HL-60 (cell line): ENCODE measurements around the gene HERC4.
"Not testable (repeated sequence)": the region's sequence is repeated elsewhere in the genome, so short reads cannot be mapped to it uniquely, and the experiment has no call there.

Source experiments
- DNase-seq, 2 experiments: peaks; one replicate each; pipeline ENCODE4 v3.0.0-alpha.2; 2010 to 2020; ENCODE audit warnings: low read depth in 1 of 2, low spot score in 1 of 2
- H3K27ac ChIP-seq: fragments of 250-450 bp; sonication (Bioruptor Pico); replicated peaks from 2 replicates; pipeline ENCODE4 v1.5.1; 2020; ENCODE audit warnings: mild to moderate bottlenecking, moderate library complexity
- H3K27me3 ChIP-seq: fragments of 250-450 bp; sonication (Bioruptor Pico); 2 replicates; pipeline ENCODE4 v1.5.1; 2021; ENCODE audit warnings: mild to moderate bottlenecking, moderate library complexity; ENCODE audit not compliant: insufficient read depth, poor library complexity, severe bottlenecking
- H3K4me3 ChIP-seq: replicated peaks from 2 replicates; pipeline ENCODE4 v1.5.1; 2011; ENCODE audit warnings: mild to moderate bottlenecking, control low read depth, low read length; ENCODE audit not compliant: insufficient read depth
- GABPA ChIP-seq: IDR thresholded peaks from 2 replicates; pipeline ENCODE4 v1.6.1; 2012; ENCODE audit warnings: low read depth
- POLR2AphosphoS5 ChIP-seq: IDR thresholded peaks from 2 replicates; pipeline ENCODE4 v1.6.1; 2012; ENCODE audit warnings: low read depth
- SPI1 ChIP-seq: IDR thresholded peaks from 2 replicates; pipeline ENCODE4 v1.6.1; 2012; ENCODE audit warnings: low read depth, mild to moderate bottlenecking, borderline replicate concordance
- TF ChIP-seq, protein P1 (sequence below): IDR thresholded peaks from one replicate; pipeline ENCODE4 v1.5.1; 2011; ENCODE audit warnings: low read length, control low read depth, inconsistent platforms; ENCODE audit not compliant: insufficient read depth
- TF ChIP-seq, protein P2 (sequence below): IDR thresholded peaks from 2 replicates; pipeline ENCODE4 v1.6.1; 2012; ENCODE audit warnings: low read depth; ENCODE audit not compliant: insufficient replicate concordance

HERC4 gene

DNA sequence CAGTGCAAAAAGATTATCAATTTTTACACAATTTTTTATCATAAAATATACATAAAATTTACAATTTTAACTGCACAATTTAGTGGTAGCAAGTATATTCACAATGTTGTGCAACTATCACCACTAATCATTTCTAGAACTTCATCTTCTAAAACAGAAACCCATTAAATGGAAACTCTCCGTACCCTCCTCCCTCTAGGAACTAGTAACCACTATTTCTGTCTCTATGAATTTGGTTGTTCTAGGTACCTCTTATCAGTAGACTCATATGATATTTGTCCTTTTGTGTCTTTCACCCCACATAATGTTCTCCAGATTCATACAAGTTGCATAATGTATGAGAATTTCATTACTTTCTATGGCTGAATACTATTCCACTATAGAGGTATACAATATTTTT, 73.5 kb downstream of the HERC4 start:
- Histone ChIP-seq H3K27me3 (no peaks in the 10 kb centered on the region), H3K27ac (no peak overlapping the region), H3K4me3 (no peak overlapping the region)
- no peak for DNase-seq
- no peak for TF ChIP-seq POLR2AphosphoS5
- TF ChIP-seq, protein P1, sequence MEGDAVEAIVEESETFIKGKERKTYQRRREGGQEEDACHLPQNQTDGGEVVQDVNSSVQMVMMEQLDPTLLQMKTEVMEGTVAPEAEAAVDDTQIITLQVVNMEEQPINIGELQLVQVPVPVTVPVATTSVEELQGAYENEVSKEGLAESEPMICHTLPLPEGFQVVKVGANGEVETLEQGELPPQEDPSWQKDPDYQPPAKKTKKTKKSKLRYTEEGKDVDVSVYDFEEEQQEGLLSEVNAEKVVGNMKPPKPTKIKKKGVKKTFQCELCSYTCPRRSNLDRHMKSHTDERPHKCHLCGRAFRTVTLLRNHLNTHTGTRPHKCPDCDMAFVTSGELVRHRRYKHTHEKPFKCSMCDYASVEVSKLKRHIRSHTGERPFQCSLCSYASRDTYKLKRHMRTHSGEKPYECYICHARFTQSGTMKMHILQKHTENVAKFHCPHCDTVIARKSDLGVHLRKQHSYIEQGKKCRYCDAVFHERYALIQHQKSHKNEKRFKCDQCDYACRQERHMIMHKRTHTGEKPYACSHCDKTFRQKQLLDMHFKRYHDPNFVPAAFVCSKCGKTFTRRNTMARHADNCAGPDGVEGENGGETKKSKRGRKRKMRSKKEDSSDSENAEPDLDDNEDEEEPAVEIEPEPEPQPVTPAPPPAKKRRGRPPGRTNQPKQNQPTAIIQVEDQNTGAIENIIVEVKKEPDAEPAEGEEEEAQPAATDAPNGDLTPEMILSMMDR = no peak
- TF ChIP-seq, protein P2, sequence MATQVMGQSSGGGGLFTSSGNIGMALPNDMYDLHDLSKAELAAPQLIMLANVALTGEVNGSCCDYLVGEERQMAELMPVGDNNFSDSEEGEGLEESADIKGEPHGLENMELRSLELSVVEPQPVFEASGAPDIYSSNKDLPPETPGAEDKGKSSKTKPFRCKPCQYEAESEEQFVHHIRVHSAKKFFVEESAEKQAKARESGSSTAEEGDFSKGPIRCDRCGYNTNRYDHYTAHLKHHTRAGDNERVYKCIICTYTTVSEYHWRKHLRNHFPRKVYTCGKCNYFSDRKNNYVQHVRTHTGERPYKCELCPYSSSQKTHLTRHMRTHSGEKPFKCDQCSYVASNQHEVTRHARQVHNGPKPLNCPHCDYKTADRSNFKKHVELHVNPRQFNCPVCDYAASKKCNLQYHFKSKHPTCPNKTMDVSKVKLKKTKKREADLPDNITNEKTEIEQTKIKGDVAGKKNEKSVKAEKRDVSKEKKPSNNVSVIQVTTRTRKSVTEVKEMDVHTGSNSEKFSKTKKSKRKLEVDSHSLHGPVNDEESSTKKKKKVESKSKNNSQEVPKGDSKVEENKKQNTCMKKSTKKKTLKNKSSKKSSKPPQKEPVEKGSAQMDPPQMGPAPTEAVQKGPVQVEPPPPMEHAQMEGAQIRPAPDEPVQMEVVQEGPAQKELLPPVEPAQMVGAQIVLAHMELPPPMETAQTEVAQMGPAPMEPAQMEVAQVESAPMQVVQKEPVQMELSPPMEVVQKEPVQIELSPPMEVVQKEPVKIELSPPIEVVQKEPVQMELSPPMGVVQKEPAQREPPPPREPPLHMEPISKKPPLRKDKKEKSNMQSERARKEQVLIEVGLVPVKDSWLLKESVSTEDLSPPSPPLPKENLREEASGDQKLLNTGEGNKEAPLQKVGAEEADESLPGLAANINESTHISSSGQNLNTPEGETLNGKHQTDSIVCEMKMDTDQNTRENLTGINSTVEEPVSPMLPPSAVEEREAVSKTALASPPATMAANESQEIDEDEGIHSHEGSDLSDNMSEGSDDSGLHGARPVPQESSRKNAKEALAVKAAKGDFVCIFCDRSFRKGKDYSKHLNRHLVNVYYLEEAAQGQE = no peak
- TF ChIP-seq SPI1 = no peak
- TF ChIP-seq GABPA = no peak

- DNase-seq = no peak
- TF ChIP-seq, protein P2 = no peak
- TF ChIP-seq GABPA (no peak), POLR2AphosphoS5 (no peak), SPI1 (no peak)
- TF ChIP-seq, protein P1 = no peak
- no peak overlapping the region for H3K4me3 ChIP-seq
Observed at GRCh38 chr10:68001000-68001399, 74.1 kb downstream of the HERC4 start.

DNA sequence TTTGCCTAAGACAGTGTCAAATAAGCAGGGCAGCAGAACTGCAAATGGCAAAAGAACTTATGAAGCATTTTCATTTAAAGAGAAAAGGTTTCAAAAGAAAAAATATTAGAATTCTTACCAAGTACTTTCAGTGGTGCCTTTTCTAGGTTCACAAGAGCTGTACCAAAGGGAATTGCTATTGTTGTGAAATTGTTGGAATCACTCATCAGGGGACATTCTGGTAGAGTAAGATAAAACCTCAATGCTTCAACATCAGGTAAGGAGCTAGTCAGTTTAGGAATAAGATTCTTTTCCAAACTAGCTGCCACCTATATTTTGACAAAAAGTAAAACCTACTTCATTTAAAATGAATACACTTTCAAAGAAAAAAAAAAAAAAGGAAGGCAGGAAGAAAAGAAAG, 85.0 kb downstream of the HERC4 start:
- Histone ChIP-seq H3K27ac (no peak overlapping the region), H3K27me3 (no peaks in the 10 kb centered on the region), H3K4me3 (no peak overlapping the region)
- TF ChIP-seq SPI1 (no peak), GABPA (no peak)
- TF ChIP-seq, protein P1 = no peak
- DNase-seq = no peak

More at GRCh38 chr10:68001000-68001399, 74.1 kb downstream of the HERC4 start:
- no peaks in the 10 kb centered on the region for H3K27me3 ChIP-seq
- H3K27ac ChIP-seq = no peak overlapping the region

GRCh38 chr10:67988606-67989005, 86.5 kb downstream of the HERC4 start:
- Histone ChIP-seq H3K4me3 (no peak overlapping the region), H3K27ac (no peak overlapping the region), H3K27me3 (no peaks in the 10 kb centered on the region)
- TF ChIP-seq, protein P1 = no peak
- TF ChIP-seq POLR2AphosphoS5 (no peak), SPI1 (no peak), GABPA (no peak)
- TF ChIP-seq, protein P2 = no peak
- DNase-seq = no peak

DNA sequence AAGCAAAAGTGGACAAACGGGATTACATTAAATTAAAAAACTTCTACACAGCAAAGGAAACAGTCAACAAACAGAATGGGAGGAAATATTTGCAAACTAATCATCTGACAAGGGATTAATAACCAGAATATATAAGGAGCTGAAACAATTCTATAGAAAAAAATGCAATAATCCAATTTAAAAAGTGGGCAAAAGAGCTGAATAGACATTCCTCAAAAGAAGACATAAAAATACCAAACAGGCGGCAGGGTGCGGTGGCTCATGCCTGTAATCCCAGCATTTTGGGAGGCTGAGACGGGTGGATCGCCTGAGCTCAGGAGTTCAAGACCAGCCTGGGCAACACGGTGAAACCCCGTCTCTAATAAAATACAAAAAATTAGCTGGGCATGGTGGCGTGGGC, 92.5 kb downstream of the HERC4 start:
- H3K27ac ChIP-seq, DNase-seq, H3K4me3 ChIP-seq, H3K27me3 ChIP-seq: not testable (repeated sequence)
